Naive B cell (primary cell): ENCODE data around the gene CREB3L2. TPM values are rescaled to one million over a fixed set of nuclear protein-coding genes. Genes with fewer than 3 reads are reported as not detected.
A peak's percentile ranks its signal among the peaks of the same experiment; 100 is the strongest.

ENCODE experiments used
- ATAC-seq, 2 donors: fragments of 150-1000 bp; cut with Tn5 transposase; 2 replicates each; pipeline ENCODE4 v1.10.0; 2021; ENCODE audit warnings: low read depth in 2 of 2, mild to moderate bottlenecking in 2 of 2, moderate library complexity in 2 of 2
- DNase-seq: peaks from one replicate; pipeline ENCODE4 v3.0.0; 2022
- H3K27ac Mint-ChIP-seq, 6 donors: one replicate each; pipeline ENCODE4 v1.8.0; 2020 to 2022; ENCODE audit warnings: mild to moderate bottlenecking in 6 of 6, mixed read lengths in 6 of 6, moderate library complexity in 5 of 6, inconsistent platforms in 2 of 6
- H3K27me3 Mint-ChIP-seq, 3 donors: one replicate each; pipeline ENCODE4 v1.8.0; 2021 to 2022; ENCODE audit warnings: mixed read lengths in 3 of 3, mild to moderate bottlenecking in 1 of 3
- H3K36me3 Mint-ChIP-seq, 2 donors: one replicate each; pipeline ENCODE4 v1.8.0; 2020 to 2022; ENCODE audit warnings: mixed read lengths in 2 of 2, inconsistent platforms in 1 of 2, mild to moderate bottlenecking in 1 of 2
- H3K4me1 Mint-ChIP-seq, 3 donors: one replicate each; pipeline ENCODE4 v1.8.0; 2020 to 2022; ENCODE audit warnings: mixed read lengths in 3 of 3, inconsistent platforms in 1 of 3, mild to moderate bottlenecking in 1 of 3, moderate library complexity in 1 of 3
- H3K4me3 Mint-ChIP-seq, 8 donors: one replicate each; pipeline ENCODE4 v1.8.0; 2020 to 2022; ENCODE audit warnings: mild to moderate bottlenecking in 8 of 8, mixed read lengths in 8 of 8, moderate library complexity in 8 of 8, inconsistent platforms in 2 of 8
- H3K9me3 Mint-ChIP-seq, 7 donors: one replicate each; pipeline ENCODE4 v1.8.0; 2020 to 2022; ENCODE audit warnings: mixed read lengths in 7 of 7, mild to moderate bottlenecking in 5 of 7, inconsistent platforms in 2 of 7, moderate library complexity in 1 of 7
- polyA plus RNA-seq, 6 donors: library from polyadenylated mRNA; unstranded; fragments of 300-500 nt; fragmentation: Illumina TruSeq; gene quantifications; one replicate each; pipeline ENCODE4 v1.2.3, GENCODE V29; 2021; ENCODE audit warnings: low read depth in 6 of 6

CREB3L2 gene
- polyA plus RNA-seq, 6 donors from 2014 or later, result 8.0 to 26.6 (median 19.5) TPM

DNA sequence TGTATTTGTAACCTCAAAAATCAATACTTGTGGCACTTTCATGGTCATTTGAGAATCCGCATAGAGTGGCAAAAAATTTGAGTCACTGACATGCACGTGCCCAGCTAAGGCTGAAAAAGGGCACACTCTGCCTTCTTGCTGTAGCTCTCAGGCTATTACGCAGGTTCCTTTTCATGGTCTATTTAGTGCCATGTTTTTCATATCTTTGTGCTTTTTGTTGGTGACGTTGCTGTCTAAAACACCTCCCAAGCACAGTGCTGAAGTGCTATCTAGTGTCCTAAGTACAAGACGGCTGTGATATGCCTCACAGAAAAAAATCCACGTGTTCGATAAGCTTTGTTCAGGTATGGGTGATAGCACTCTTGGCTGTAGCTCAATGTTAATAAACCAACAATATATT lies 50.9 kb downstream of the CREB3L2 start:
- Mint-ChIP-seq H3K4me1 (peaks cover 9 to 35% (median 13%) of the 10 kb centered on the region in 3 donors), H3K27ac (no peak overlapping the region), H3K36me3 (peaks cover 5 to 6% of the 10 kb centered on the region in 2 donors), H3K9me3 (no peaks in the 10 kb centered on the region), H3K4me3 (no peak overlapping the region), H3K27me3 (no peaks in the 10 kb centered on the region)
- DNase-seq, result no peak
- ATAC-seq, result no peak

DNA sequence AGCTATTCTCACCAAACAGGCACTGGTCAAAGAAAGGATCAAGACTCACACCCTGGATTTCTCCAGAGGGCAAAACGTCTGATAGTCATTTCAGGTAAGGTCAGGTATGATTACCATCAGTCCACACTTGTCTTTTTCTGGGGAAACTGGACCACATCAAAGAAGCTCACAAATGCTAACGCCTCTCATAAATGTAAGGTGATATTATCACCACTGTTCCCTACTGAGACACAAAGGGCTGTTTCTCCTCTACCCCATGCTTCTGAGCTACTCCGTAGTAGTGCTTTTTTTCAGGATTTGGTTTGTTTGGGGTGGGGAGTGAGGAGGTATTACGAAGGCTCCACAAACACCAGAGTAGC lies 51.6 kb downstream of the CREB3L2 start:
- no peak overlapping the region for H3K4me3 Mint-ChIP-seq
- peaks cover 0 to 5% of the 10 kb centered on the region in 2 donors for H3K36me3 Mint-ChIP-seq
- no peaks in the 10 kb centered on the region for H3K9me3 Mint-ChIP-seq
- H3K27ac Mint-ChIP-seq, result peak overlapping the region in 1 of 6 donors; percentile 5
- no peak for DNase-seq
- no peak for ATAC-seq
- H3K27me3 Mint-ChIP-seq, result no peaks in the 10 kb centered on the region
- peaks cover 9 to 34% (median 15%) of the 10 kb centered on the region in 3 donors for H3K4me1 Mint-ChIP-seq

DNA sequence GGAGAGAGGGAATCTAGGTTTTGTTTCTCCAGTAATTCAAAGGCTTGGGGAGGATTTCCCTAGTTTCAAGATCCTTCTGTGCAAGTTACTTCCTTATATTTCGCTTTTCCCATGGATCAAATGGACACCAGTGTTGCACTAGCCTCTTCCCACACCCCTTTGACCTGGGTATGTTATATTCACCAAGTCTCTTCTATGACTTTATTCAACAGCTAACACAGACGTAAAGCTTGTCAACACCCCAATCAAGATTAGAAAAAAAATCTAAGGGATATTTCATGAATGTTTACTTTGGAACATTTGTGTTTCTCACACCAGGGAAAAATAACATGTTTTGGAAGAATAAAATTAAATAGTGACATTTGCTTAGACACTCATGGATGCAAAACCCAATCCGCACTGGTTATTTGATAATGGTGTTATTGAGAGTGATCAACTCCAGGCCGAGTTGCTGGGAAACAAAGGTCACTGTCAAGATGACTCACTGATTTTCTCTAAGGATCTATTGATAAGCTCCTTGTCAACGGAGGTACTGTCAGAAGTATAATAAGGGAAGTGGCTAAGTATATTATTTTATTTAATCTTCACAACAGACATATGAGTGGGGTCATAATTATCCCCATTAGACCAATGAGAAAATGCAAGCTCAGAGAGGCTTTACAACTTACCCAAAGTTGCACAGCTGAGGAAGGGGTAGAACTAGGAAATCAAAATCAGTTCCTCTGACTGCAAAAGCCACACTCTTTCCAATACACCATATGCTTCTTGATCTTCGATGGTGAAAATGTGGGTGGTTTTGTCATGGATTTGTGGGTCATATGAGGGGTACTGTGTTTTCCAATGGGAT lies 52.2 kb downstream of the CREB3L2 start:
- DNase-seq, result no peak
- Mint-ChIP-seq H3K27me3 (no peaks in the 10 kb centered on the region), H3K9me3 (no peaks in the 10 kb centered on the region), H3K36me3 (peaks cover 0 to 5% of the 10 kb centered on the region in 2 donors), H3K4me1 (peaks cover 9 to 28% (median 15%) of the 10 kb centered on the region in 3 donors), H3K4me3 (no peak overlapping the region), H3K27ac (peak overlapping the region in 1 of 6 donors; percentile 22)
- no peak for ATAC-seq

- no peak overlapping the region for H3K4me3 Mint-ChIP-seq
- DNase-seq, result no peak
Observed at GRCh38 chr7:137948845-137949330, 53.0 kb downstream of the CREB3L2 start.

DNA sequence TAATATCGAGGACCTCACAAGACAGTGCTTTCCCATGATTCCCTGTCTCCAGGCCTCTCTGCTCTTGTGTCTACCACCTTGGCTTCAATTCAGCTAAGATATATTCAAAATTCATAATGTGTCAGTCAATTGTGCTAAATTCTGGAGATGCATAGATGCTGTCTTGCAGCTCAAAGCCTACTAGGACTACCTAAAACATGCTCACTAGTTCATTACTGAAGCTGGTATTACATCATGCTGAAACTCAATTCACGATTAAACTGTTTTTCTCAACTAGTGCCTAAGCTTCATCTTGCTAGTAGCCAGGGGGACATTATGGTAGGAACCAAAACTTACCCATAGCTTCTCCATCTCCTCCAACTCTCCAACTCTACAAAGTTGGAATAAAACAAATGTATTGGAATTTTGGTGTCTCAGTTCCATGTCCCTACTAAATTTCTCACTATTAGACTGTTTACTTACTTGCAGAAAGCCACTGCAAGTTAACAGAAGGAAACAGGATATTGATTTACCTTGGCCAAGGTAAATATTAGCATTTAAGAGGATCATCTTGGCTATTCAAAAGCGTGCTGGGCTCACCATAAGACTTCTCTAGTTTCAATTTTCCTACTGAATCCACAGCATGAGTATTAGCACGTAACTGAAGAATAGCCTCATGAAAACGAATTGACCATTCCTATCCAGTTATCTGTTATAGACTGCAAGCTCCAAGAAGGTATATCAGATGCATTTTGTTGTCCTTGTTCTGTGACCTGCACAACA lies 53.6 kb downstream of the CREB3L2 start:
- H3K4me3 Mint-ChIP-seq, result no peak overlapping the region
- peaks cover 4 to 21% (median 11%) of the 10 kb centered on the region in 3 donors for H3K4me1 Mint-ChIP-seq
- DNase-seq, result no peak
- H3K36me3 Mint-ChIP-seq, result peaks cover 0 to 1% of the 10 kb centered on the region in 2 donors
- H3K27me3 Mint-ChIP-seq, result no peaks in the 10 kb centered on the region
- no peak for ATAC-seq
- peak overlapping the region in 2 of 6 donors; percentile 3 to 90 for H3K27ac Mint-ChIP-seq
- H3K9me3 Mint-ChIP-seq, result no peaks in the 10 kb centered on the region

More at GRCh38 chr7:137948845-137949330, 53.0 kb downstream of the CREB3L2 start:
- Mint-ChIP-seq H3K4me1 (peaks cover 4 to 23% (median 15%) of the 10 kb centered on the region in 3 donors), H3K36me3 (peaks cover 0 to 5% of the 10 kb centered on the region in 2 donors), H3K27me3 (no peaks in the 10 kb centered on the region), H3K9me3 (no peaks in the 10 kb centered on the region), H3K27ac (no peak overlapping the region)
- no peak for ATAC-seq

DNA sequence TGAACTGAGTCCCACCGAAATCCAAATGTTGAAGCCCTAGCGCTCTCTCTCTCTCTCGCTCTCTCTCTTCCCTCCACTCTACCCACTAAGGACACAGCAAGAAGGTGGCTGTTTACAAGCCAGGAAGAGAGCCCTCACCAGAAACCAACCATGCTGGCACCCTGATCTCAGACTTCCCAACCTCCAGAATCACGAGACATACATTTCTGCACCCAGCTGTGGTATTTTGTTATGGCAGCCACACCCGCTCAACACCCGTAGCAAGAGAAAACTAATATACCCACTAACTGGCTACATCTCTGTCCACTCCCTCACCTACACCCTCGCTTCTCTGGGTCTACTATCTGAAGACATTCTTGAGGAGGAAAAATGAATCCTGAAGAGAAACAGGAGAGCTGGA lies 54.8 kb downstream of the CREB3L2 start:
- H3K27me3 Mint-ChIP-seq, result no peaks in the 10 kb centered on the region
- ATAC-seq, result no peak

GRCh38 chr7:137946011-137946410 lies 55.9 kb downstream of the CREB3L2 start:
- Mint-ChIP-seq H3K27me3 (no peaks in the 10 kb centered on the region), H3K36me3 (peaks cover 4 to 8% of the 10 kb centered on the region in 2 donors)

More for the DNA sequence above, 54.8 kb downstream of the CREB3L2 start:
- Mint-ChIP-seq H3K4me3 (no peak overlapping the region), H3K9me3 (no peaks in the 10 kb centered on the region), H3K36me3 (peaks cover 0 to 3% of the 10 kb centered on the region in 2 donors), H3K4me1 (peaks cover 0 to 13% (median 9%) of the 10 kb centered on the region in 3 donors), H3K27ac (peak overlapping the region in 4 of 6 donors; percentile 38 to 85 (median 60))
- DNase-seq, result no peak

DNA sequence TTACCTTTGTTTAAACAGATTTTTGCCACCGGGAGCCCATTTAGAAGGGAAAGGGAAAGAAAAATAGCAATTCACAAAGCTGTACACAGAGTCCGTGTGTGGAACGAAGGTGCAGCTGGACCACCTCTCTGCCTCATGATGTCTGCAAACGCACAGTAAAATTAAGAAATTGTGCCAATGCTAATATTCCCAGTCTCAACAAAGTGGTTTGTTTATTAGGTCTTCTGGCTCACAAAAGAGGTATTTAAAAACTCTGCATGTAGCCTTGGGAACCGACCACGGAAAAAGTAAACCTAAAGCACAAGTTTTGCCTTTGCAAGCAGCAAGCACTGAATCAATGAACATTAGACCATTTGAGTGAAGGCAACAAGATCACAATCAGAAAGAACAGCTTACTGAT lies 57.7 kb downstream of the CREB3L2 start:
- Mint-ChIP-seq H3K4me3 (no peak overlapping the region), H3K36me3 (peaks cover 4 to 8% of the 10 kb centered on the region in 2 donors), H3K9me3 (no peaks in the 10 kb centered on the region), H3K27ac (no peak overlapping the region), H3K27me3 (no peaks in the 10 kb centered on the region), H3K4me1 (peaks cover 2 to 19% (median 12%) of the 10 kb centered on the region in 3 donors)
- DNase-seq (no peak), ATAC-seq (no peak)

More at GRCh38 chr7:137946011-137946410, 55.9 kb downstream of the CREB3L2 start:
- no peaks in the 10 kb centered on the region for H3K9me3 Mint-ChIP-seq
- DNase-seq (no peak), ATAC-seq (no peak)
- H3K4me3 Mint-ChIP-seq, result no peak overlapping the region
- peak overlapping the region in 3 of 6 donors; percentile 46 to 88 (median 57) for H3K27ac Mint-ChIP-seq
- peaks cover 0 to 13% (median 12%) of the 10 kb centered on the region in 3 donors for H3K4me1 Mint-ChIP-seq

GRCh38 chr7:137943132-137943551 lies 58.7 kb downstream of the CREB3L2 start:
- Mint-ChIP-seq H3K27ac (peak overlapping the region in 2 of 6 donors; percentile 29 to 72), H3K9me3 (no peaks in the 10 kb centered on the region), H3K36me3 (peaks cover 4 to 8% of the 10 kb centered on the region in 2 donors), H3K4me3 (no peak overlapping the region), H3K4me1 (peaks cover 2 to 18% (median 11%) of the 10 kb centered on the region in 3 donors), H3K27me3 (no peaks in the 10 kb centered on the region)
- ATAC-seq (no peak), DNase-seq (no peak)

DNA sequence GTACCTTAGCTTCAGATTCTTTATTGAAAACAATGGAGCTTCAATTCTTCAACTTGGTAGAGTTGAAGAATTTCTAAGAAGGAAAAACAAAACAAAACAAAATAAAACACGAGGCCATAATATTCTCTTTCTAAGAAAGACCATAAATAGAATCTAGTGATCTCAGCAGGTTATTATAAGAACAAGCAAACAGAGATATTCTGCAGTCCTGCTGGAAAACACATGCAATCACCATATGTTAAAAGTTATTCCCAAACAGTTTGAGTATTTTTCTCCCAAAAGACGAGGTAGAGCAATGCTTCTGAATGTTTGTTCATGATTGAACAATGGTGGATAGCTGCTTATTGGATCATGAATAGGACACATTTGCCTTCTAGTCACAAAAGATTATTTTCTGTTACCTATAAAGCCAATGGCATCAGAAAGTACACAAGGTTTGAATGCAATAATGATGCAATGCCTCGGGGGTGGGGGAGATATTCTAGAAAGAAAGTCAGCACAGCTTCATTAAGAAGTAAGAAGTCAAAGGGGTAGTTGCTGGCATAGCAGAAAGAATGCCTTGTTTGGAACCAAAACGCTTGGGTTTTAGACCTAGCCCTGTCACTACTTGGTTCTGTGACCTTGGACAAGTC lies 59.3 kb downstream of the CREB3L2 start:
- H3K27me3 Mint-ChIP-seq, result no peaks in the 10 kb centered on the region
- H3K4me1 Mint-ChIP-seq, result peaks cover 2 to 14% (median 6%) of the 10 kb centered on the region in 3 donors
- peak overlapping the region in 3 of 6 donors; percentile 10 to 89 (median 72) for H3K27ac Mint-ChIP-seq
- ATAC-seq (no peak), DNase-seq (no peak)
- H3K4me3 Mint-ChIP-seq, result no peak overlapping the region
- no peaks in the 10 kb centered on the region for H3K9me3 Mint-ChIP-seq
- peaks cover 4 to 8% of the 10 kb centered on the region in 2 donors for H3K36me3 Mint-ChIP-seq

DNA sequence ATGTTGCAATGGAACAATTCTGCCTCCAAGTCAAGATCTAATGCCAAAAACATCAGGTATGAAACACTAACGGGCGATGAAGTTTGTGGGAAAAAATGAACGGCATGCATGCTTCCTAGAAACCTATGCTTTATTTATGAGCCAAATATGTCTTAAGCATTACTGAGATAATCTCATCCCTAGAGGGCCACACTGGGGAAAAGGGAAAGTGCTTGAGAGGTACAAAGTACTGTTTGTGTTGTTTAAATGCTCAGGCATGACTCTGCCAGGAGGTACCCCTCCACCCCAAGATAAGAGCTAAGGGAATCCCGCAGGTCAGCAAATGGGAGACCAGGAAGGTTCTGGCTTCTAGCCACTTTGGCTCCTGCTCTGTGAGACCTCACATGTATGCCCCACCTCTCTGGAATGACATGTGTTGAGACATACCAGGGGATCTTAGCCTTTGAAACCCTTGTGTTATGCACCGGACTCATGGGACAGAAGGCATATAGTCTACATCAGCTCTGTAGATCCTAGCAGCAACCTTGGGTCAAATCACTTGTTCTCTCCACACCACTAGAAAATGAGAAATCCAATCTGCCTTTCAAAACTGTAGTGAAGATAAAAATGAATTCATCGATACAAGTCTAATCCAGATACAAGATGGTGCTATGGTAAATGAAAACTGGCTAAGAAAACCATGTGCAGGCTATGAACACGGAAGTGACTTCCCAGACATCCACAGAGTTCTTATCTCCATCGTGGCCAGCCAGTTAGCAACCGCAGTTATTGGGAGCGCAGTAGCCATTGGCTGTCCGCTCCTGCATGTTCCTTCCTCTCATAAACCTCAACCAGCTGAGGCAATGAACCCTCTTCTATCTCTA lies 61.0 kb downstream of the CREB3L2 start:
- no peaks in the 10 kb centered on the region for H3K27me3 Mint-ChIP-seq
- H3K4me1 Mint-ChIP-seq, result peaks cover 9 to 17% (median 14%) of the 10 kb centered on the region in 3 donors
- ATAC-seq (no peak), DNase-seq (no peak)
- H3K4me3 Mint-ChIP-seq, result peak overlapping the region in 2 of 8 donors; percentile 9 to 40
- H3K36me3 Mint-ChIP-seq, result peaks cover 4 to 8% of the 10 kb centered on the region in 2 donors
- peak overlapping the region in 1 of 6 donors; percentile 76 for H3K27ac Mint-ChIP-seq
- no peaks in the 10 kb centered on the region for H3K9me3 Mint-ChIP-seq

DNA sequence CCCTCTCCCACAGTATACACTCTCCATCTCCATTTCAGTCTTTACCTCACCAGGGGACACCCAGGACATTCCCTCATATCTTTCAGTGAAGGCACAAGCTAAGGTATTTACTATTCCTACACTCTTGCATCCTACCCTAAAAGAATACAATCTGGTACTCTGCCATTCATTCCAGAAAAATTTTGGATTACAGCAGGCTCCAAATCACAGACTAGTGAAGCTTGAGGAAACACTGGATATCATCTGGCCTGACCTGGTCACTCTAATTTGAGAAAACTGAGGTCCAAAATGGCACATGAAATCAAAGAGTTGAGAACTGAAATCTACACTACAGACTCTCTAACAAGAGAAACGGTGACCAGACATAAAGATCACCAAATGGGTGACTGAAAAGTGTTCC lies 61.7 kb downstream of the CREB3L2 start:
- ATAC-seq (no peak), DNase-seq (no peak)
- peak overlapping the region in 2 of 6 donors; percentile 2 to 41 for H3K27ac Mint-ChIP-seq
- no peak overlapping the region for H3K4me3 Mint-ChIP-seq
- no peaks in the 10 kb centered on the region for H3K27me3 Mint-ChIP-seq
- H3K9me3 Mint-ChIP-seq, result no peaks in the 10 kb centered on the region
- peaks cover 4 to 8% of the 10 kb centered on the region in 2 donors for H3K36me3 Mint-ChIP-seq
- peaks cover 16 to 23% (median 20%) of the 10 kb centered on the region in 3 donors for H3K4me1 Mint-ChIP-seq
